HUES64 (cell line): ENCODE measurements around the gene RNF141.

Source experiments
- H3K27ac ChIP-seq: 2 replicates; pipeline ENCODE4 v1.7.0; 2013; ENCODE audit warnings: low read depth, low read length, inconsistent platforms
- H3K27me3 ChIP-seq: 2 replicates; pipeline ENCODE4 v1.6.1; 2013; ENCODE audit warnings: mild to moderate bottlenecking, low read length; ENCODE audit not compliant: insufficient read depth
- H3K36me3 ChIP-seq: 2 replicates; pipeline ENCODE4 v1.6.1; 2013; ENCODE audit warnings: mild to moderate bottlenecking, low read length; ENCODE audit not compliant: insufficient read depth
- H3K4me1 ChIP-seq: 2 replicates; pipeline ENCODE4 v1.6.1; 2013; ENCODE audit warnings: mild to moderate bottlenecking, low read length, moderate library complexity; ENCODE audit not compliant: insufficient read depth
- H3K4me3 ChIP-seq: 2 replicates; pipeline ENCODE4 v1.5.1; 2013; ENCODE audit warnings: mild to moderate bottlenecking, low read length, moderate library complexity
- H3K9ac ChIP-seq: 2 replicates; pipeline ENCODE4 v1.6.1; 2013; ENCODE audit warnings: mild to moderate bottlenecking, low read depth, low read length
- H3K9me3 ChIP-seq: 2 replicates; pipeline ENCODE4 v1.6.1; 2013; ENCODE audit warnings: low read depth, low read length; ENCODE audit not compliant: insufficient read depth
- WGBS: fragments of 150-250, 120-280 bp; methylation state at CpG from one replicate; pipeline ENCODE4 v1.1.7; 2013; ENCODE audit warnings: missing lambda C conversion rate; 5-methylcytosine and 5-hydroxymethylcytosine counted together

Gene RNF141

GRCh38 chr11:10488934-10489691 is 51.9 kb downstream of the RNF141 start:
- Histone ChIP-seq H3K4me1 (peaks cover 14% of the 10 kb centered on the region; the same call in 1 of the 2 replicates), H3K9me3 (no peaks in the 10 kb centered on the region), H3K4me3 (no peak overlapping the region), H3K27ac (no peak overlapping the region), H3K9ac (no peak overlapping the region), H3K27me3 (no peaks in the 10 kb centered on the region), H3K36me3 (no peaks in the 10 kb centered on the region)
- WGBS = 95% methylated on average over 11 of the region's 11 CpGs

- no peak overlapping the region for H3K27ac ChIP-seq
- WGBS = 87% methylated on average over 13 of the region's 13 CpGs
- H3K9me3 ChIP-seq = no peaks in the 10 kb centered on the region
- H3K4me1 ChIP-seq = peaks cover 14% of the 10 kb centered on the region; the same call in 1 of the 2 replicates
- no peak overlapping the region for H3K9ac ChIP-seq
- H3K36me3 ChIP-seq = no peaks in the 10 kb centered on the region
- H3K27me3 ChIP-seq = no peaks in the 10 kb centered on the region
- H3K4me3 ChIP-seq = no peak overlapping the region
Measured at GRCh38 chr11:10488121-10488933, 52.7 kb downstream of the RNF141 start.

DNA sequence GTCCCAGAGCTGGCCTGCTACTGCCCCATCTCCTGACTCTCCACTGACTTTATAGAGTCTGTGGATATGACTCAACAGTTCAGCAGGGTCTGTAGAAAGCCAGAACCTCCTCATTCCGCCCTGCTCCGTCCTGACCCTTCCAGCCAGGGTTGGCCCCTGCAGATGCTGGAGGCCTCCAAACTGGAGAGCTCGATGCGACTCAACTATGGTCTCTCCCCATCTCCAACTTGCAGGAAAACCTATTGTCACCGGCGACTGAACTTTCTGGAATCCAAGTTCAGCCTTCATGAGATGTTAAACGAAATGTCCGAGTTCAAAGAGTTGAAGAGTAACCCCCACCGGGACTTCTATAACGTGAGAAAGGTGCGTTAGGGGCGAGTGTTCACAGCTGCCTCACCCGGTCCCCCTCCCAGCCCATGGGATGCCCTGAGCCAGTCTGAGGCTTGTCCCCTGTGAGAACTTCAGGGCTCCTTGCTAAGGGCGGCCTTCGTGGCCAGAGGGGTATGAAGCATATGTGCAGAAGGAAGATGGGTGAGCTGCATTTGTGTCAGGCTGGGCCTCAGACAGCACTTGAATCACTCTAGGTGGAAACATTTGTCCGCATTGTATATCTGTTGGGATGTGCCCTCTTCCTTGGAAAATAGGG is 53.9 kb downstream of the RNF141 start:
- H3K4me3 ChIP-seq = no peak overlapping the region
- no peaks in the 10 kb centered on the region for H3K36me3 ChIP-seq
- 95% methylated on average over 16 of the region's 16 CpGs for WGBS
- no peak overlapping the region for H3K9ac ChIP-seq
- H3K27ac ChIP-seq = no peak overlapping the region
- no peaks in the 10 kb centered on the region for H3K27me3 ChIP-seq
- peaks cover 10% of the 10 kb centered on the region; the same call in 1 of the 2 replicates for H3K4me1 ChIP-seq
- no peaks in the 10 kb centered on the region for H3K9me3 ChIP-seq

GRCh38 chr11:10486161-10486840 is 54.7 kb downstream of the RNF141 start:
- H3K9ac ChIP-seq = no peak overlapping the region
- no peaks in the 10 kb centered on the region for H3K36me3 ChIP-seq
- peaks cover 10% of the 10 kb centered on the region; the same call in 1 of the 2 replicates for H3K4me1 ChIP-seq
- no peaks in the 10 kb centered on the region for H3K27me3 ChIP-seq
- no peak overlapping the region for H3K27ac ChIP-seq
- no peak overlapping the region for H3K4me3 ChIP-seq
- no peaks in the 10 kb centered on the region for H3K9me3 ChIP-seq
- WGBS = 96% methylated on average over 10 of the region's 10 CpGs

DNA sequence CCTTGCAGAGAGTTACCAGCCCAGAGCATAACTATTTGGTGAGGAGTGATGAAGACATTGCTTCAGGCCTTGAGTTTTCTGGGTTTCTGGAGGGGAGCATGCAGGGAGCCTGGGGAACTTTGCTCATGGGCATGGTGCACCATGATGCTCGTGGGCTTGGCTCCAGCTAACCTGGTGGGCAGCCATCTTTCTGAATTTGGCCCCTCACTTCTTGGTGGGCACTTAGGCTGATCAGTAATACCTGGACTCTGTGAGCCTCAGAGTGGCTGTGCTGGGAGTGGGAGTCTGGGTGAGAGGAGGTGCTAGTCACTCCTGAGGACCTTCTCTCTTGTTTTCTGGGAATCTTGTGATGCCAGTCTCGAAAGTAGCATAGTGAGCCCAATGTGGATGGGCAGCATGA is 55.3 kb downstream of the RNF141 start:
- Histone ChIP-seq H3K27ac (no peak overlapping the region), H3K36me3 (no peaks in the 10 kb centered on the region), H3K4me3 (no peak overlapping the region)

DNA sequence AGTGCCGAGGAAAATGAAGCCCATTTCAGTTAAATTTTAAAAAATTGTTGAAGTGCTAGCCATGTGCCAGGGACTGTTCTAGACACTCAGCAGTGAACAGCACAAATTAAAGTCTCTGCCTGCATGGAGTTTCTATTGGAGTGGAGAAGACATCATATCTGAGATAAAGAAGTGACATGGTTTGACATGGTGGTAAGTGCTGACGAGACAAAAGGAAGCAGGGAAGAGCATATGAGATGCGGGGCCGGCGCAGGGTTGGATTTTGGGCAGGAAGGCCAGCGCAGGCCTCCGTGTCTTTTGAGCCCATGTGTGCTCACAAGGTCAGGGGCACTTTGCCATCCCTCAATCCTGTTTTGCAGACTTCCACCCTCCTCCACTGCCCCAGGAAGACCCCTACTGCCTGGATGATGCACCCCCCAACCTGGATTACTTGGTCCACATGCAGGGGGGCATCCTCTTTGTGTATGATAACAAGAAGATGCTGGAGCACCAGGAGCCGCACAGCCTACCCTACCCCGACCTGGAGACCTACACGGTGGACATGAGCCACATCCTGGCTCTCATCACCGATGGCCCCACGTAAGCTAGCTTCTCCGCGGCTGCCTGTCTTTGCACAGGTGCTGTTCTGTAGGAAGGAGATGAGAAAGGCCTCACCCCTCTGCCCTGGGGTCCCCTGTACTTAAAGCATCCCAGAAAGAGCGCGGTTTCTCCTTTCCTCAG is 56.4 kb downstream of the RNF141 start:
- no peaks in the 10 kb centered on the region for H3K36me3 ChIP-seq

More for the DNA sequence above, 55.3 kb downstream of the RNF141 start:
- Histone ChIP-seq H3K27me3 (no peaks in the 10 kb centered on the region), H3K9me3 (no peaks in the 10 kb centered on the region), H3K4me1 (peaks cover 4% of the 10 kb centered on the region; the same call in 1 of the 2 replicates), H3K9ac (no peak overlapping the region)
- 41% methylated on average over 2 of the region's 2 CpGs for WGBS

DNA sequence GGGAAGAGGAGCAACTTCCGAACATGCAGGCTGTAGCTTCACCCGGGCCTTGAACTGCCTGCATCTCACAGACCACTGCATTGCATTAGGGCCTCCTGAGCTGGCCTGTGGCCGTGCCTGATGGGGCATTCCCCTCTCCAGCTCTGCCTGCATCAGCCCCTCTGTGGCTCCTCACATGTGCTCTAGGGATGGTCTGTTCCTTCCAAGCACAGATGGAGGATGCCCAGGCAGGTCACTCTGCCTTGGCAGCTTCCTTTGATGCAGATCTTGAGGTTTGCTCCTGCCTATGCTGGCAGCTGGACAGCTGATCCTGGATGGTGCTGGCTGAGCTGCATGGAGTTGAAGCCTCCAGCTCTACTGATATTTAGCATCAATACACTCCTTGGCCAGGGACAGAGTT is 57.4 kb downstream of the RNF141 start:
- Histone ChIP-seq H3K27me3 (no peaks in the 10 kb centered on the region), H3K27ac (no peak overlapping the region), H3K9ac (no peak overlapping the region), H3K36me3 (no peaks in the 10 kb centered on the region), H3K9me3 (no peaks in the 10 kb centered on the region), H3K4me3 (no peak overlapping the region), H3K4me1 (no peaks in the 10 kb centered on the region)
- WGBS = 91% methylated on average over 3 of the region's 3 CpGs

More for the DNA sequence above, 56.4 kb downstream of the RNF141 start:
- Histone ChIP-seq H3K27me3 (no peaks in the 10 kb centered on the region), H3K4me3 (no peak overlapping the region), H3K4me1 (no peaks in the 10 kb centered on the region), H3K27ac (no peak overlapping the region), H3K9ac (no peak overlapping the region), H3K9me3 (no peaks in the 10 kb centered on the region)
- WGBS = 92% methylated on average over 16 of the region's 16 CpGs

DNA sequence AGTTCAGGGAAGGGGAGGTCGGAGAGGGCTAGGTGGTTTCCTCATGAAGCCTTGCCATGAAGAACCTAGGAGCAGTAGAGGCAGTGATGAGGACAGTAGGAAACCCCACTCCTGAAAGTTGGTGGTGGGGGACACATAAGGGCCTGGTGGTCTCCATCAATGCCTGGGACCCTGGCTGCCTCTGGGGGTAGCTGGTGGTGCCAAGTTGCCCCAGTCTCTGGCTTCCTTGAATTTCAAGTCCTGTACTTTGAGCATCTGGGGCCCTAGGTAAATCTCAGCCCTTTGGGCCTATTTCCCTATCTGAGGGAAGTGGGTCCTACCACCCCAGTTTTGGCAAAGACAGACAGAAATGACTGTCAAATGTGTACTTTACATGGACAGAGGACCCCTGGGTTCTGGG is 57.8 kb downstream of the RNF141 start:
- Histone ChIP-seq H3K36me3 (no peaks in the 10 kb centered on the region), H3K27ac (no peak overlapping the region)

GRCh38 chr11:10481560-10482349 is 59.2 kb downstream of the RNF141 start:
- no peak overlapping the region for H3K27ac ChIP-seq
- WGBS = 93% methylated on average over 16 of the region's 16 CpGs
- H3K36me3 ChIP-seq = no peaks in the 10 kb centered on the region
- no peak overlapping the region for H3K9ac ChIP-seq
- no peaks in the 10 kb centered on the region for H3K27me3 ChIP-seq
- H3K9me3 ChIP-seq = no peaks in the 10 kb centered on the region
- H3K4me1 ChIP-seq = no peaks in the 10 kb centered on the region
- no peak overlapping the region for H3K4me3 ChIP-seq

More for the DNA sequence above, 57.8 kb downstream of the RNF141 start:
- no peaks in the 10 kb centered on the region for H3K9me3 ChIP-seq
- H3K9ac ChIP-seq = no peak overlapping the region
- WGBS = 94% methylated on average over 1 of the region's 1 CpG
- H3K4me1 ChIP-seq = no peaks in the 10 kb centered on the region
- no peaks in the 10 kb centered on the region for H3K27me3 ChIP-seq
- no peak overlapping the region for H3K4me3 ChIP-seq

DNA sequence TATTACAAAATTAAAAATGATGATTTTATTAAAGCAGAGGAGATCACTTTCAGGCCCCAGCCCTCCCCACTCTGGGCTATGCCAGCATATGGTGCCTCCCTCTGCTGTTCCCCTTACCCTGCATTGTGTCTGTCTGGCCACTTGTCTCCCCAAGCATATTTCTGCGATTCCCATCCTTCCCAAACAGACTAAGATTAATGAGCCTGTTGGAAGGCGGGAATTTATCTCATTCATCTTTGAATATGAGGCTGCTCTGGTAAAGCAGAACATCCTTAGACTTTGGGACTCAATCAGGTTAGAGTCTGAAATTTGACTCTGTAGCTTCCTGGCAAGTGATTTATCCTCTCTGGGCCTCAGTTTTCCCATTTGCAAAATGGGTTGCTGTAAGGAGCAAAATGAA is 60.2 kb downstream of the RNF141 start:
- Histone ChIP-seq H3K4me1 (no peaks in the 10 kb centered on the region), H3K9ac (no peak overlapping the region), H3K27ac (no peak overlapping the region), H3K9me3 (no peaks in the 10 kb centered on the region), H3K4me3 (no peak overlapping the region), H3K36me3 (no peaks in the 10 kb centered on the region), H3K27me3 (no peaks in the 10 kb centered on the region)
- 91% methylated on average over 2 of the region's 2 CpGs for WGBS
